AG09309 (cell line): ENCODE data around the gene MED12L.

Source experiments
- DNase-seq: peaks from one replicate; pipeline ENCODE4 v3.0.0-alpha.2; 2010; ENCODE audit warnings: low read depth
- H3K4me3 ChIP-seq: 2 replicates; pipeline ENCODE4 v1.5.1; 2011; ENCODE audit warnings: mild to moderate bottlenecking, low read depth, low read length, moderate library complexity; ENCODE audit not compliant: control insufficient read depth
- CTCF ChIP-seq: IDR thresholded peaks from 2 replicates; pipeline ENCODE4 v1.5.1; 2011; ENCODE audit warnings: mild to moderate bottlenecking, low read depth, low read length, inconsistent platforms; ENCODE audit not compliant: insufficient read depth, control insufficient read depth; ENCODE audit errors: missing control alignments

The MED12L gene

GRCh38 chr3:151268267-151269235, 183.1 kb downstream of the MED12L start:
- TF ChIP-seq CTCF = no peak
- no peak overlapping the region for H3K4me3 ChIP-seq
- no peak for DNase-seq

- no peak for DNase-seq
- no peak for TF ChIP-seq CTCF
- no peak overlapping the region for H3K4me3 ChIP-seq
These were observed 184.2 kb downstream of the MED12L start for GRCh38 chr3:151269631-151270030.

GRCh38 chr3:151275091-151275490, 189.6 kb downstream of the MED12L start:
- no peak for DNase-seq
- no peak for TF ChIP-seq CTCF
- H3K4me3 ChIP-seq = no peak overlapping the region

GRCh38 chr3:151276038-151276686, 190.7 kb downstream of the MED12L start:
- TF ChIP-seq CTCF = no peak
- no peak for DNase-seq
- no peak overlapping the region for H3K4me3 ChIP-seq

GRCh38 chr3:151276687-151277042, 191.2 kb downstream of the MED12L start:
- no peak for TF ChIP-seq CTCF
- no peak overlapping the region for H3K4me3 ChIP-seq
- no peak for DNase-seq

GRCh38 chr3:151278230-151278629, 192.8 kb downstream of the MED12L start, which contains the start of gene P2RY14:
Gene P2RY14, minus strand, starts transcription at chr3:151278542. Its CDS starts 64,226 bp downstream, at chr3:151214316.
- no peak within 1 kb of the TSS for H3K4me3 ChIP-seq
- DNase-seq = no peak
- no peak for TF ChIP-seq CTCF
